ENCODE data around the gene MON1A.
"Not testable (repeated sequence)": the region's sequence is repeated elsewhere in the genome, so short reads cannot be mapped to it uniquely, and the experiment has no call there.

MON1A gene

GRCh38 chr3:49929291-49930167 is at the start of gene MON1A:
MON1A (minus strand) TSS chr3:49929811; CDS start chr3:49913346, 16,465 bp downstream.
- DNase-seq (ENCODE audit: low read depth in 2 of 2): peak; percentile 66 to 70

GRCh38 chr3:49976942-49977341 is 47.3 kb upstream of the MON1A start:
- DNase-seq (ENCODE audit: low read depth in 2 of 2): no peak

GRCh38 chr3:49972656-49973055 is 43.0 kb upstream of the MON1A start:
- DNase-seq (ENCODE audit: low read depth in 2 of 2): no peak

- no peak for DNase-seq (ENCODE audit: low read depth in 2 of 2)
Measured at GRCh38 chr3:49968346-49968745, 38.7 kb upstream of the MON1A start.

GRCh38 chr3:49967291-49967690 is 37.7 kb upstream of the MON1A start:
- DNase-seq (ENCODE audit: low read depth in 2 of 2): no peak

- DNase-seq (ENCODE audit: low read depth in 2 of 2): no peak
Measured at GRCh38 chr3:49966233-49966942, 36.8 kb upstream of the MON1A start.

- no peak for DNase-seq (ENCODE audit: low read depth in 2 of 2)
Measured at GRCh38 chr3:49955636-49956035, 26.0 kb upstream of the MON1A start.

- no peak for DNase-seq (ENCODE audit: low read depth in 2 of 2)
Measured at GRCh38 chr3:49952924-49953323, 23.3 kb upstream of the MON1A start.

- no peak for DNase-seq (ENCODE audit: low read depth in 2 of 2)
Measured at GRCh38 chr3:49942651-49943050, 13.0 kb upstream of the MON1A start.

- no peak for DNase-seq (ENCODE audit: low read depth in 2 of 2)
Measured at GRCh38 chr3:49940667-49941249, 11.1 kb upstream of the MON1A start.

GRCh38 chr3:49939858-49940666 is 10.5 kb upstream of the MON1A start, which contains the start of gene RBM6:
RBM6 (plus strand) TSS chr3:49940150; CDS start chr3:49962642, 22,492 bp downstream.
- DNase-seq (ENCODE audit: low read depth in 2 of 2): peak; percentile 79 to 86

- no peak for DNase-seq (ENCODE audit: low read depth in 2 of 2)
Measured at GRCh38 chr3:49937090-49937489, 7.5 kb upstream of the MON1A start.

- not testable (repeated sequence) for DNase-seq (ENCODE audit: low read depth in 2 of 2)
Measured at GRCh38 chr3:49932281-49932680, 2.7 kb upstream of the MON1A start.

- no peak for DNase-seq (ENCODE audit: low read depth in 2 of 2)
Measured at GRCh38 chr3:49930922-49931321, 1.3 kb upstream of the MON1A start.

GRCh38 chr3:49930168-49930690 is 618 bp upstream of the MON1A start:
- no peak for DNase-seq (ENCODE audit: low read depth in 2 of 2)

- no peak for DNase-seq (ENCODE audit: low read depth in 2 of 2)
Measured at GRCh38 chr3:49928481-49929017, 1.1 kb downstream of the MON1A start.

GRCh38 chr3:49927798-49928197 is 1.8 kb downstream of the MON1A start:
- DNase-seq (ENCODE audit: low read depth in 2 of 2): no peak

GRCh38 chr3:49926117-49926728 is 3.4 kb downstream of the MON1A start:
- DNase-seq (ENCODE audit: low read depth in 2 of 2): no peak

GRCh38 chr3:49925485-49925884 is 4.1 kb downstream of the MON1A start:
- DNase-seq (ENCODE audit: low read depth in 2 of 2): no peak

- no peak for DNase-seq (ENCODE audit: low read depth in 2 of 2)
Measured at GRCh38 chr3:49924683-49925082, 4.9 kb downstream of the MON1A start.
